A673 (cell line): Measurements from ENCODE around the gene MRI1. TPM values are rescaled to one million over a fixed set of nuclear protein-coding genes. Genes with fewer than 3 reads are reported as not detected.

Experiments used
- BruUV-seq: library from RNA; stranded (reverse); fragments of 400-500 nt; replicated peaks from 2 replicates; lab custom pipeline; 2021; lab: Mats Ljungman, UMichigan
- CTCF ChIA-PET: fragments of 300-600 bp; sonication (Branson Sonifier 250); formaldehyde crosslinking; loops from one replicate; lab custom pipeline; 2022; ENCODE audit warnings: antibody characterized with exemption; lab: Charles Lee
- POLR2A ChIA-PET: fragments of 300-600 bp; sonication (Branson Sonifier 250); formaldehyde crosslinking; loops from one replicate; lab custom pipeline; 2022; ENCODE audit warnings: antibody characterized with exemption; ENCODE audit not compliant: low non-redundant PET; lab: Charles Lee
- DNase-seq: peaks from one replicate; pipeline ENCODE4 v3.0.0-alpha.2; 2015; ENCODE audit warnings: low spot score
- H3K27ac ChIP-seq: fragments of 200-600 bp; sonication (generic); 2 replicates; pipeline ENCODE4 v1.5.1; 2016; ENCODE audit warnings: mixed run types, low read depth, mild to moderate bottlenecking, mixed read lengths, antibody characterized with exemption, low read length; ENCODE audit not compliant: poor library complexity, severe bottlenecking
- H3K27me3 ChIP-seq: fragments of 200-600 bp; sonication (generic); replicated peaks from 2 replicates; pipeline ENCODE4 v1.6.1; 2017; ENCODE audit warnings: mixed run types, low read depth, mild to moderate bottlenecking, mixed read lengths, antibody characterized with exemption, low read length; ENCODE audit not compliant: insufficient read depth, poor library complexity
- H3K36me3 ChIP-seq: fragments of 200-600 bp; sonication (generic); 2 replicates; pipeline ENCODE4 v1.6.1; 2016; ENCODE audit warnings: mixed run types, mild to moderate bottlenecking, mixed read lengths, antibody characterized with exemption, low read length; ENCODE audit not compliant: insufficient read depth, poor library complexity, severe bottlenecking
- H3K4me1 ChIP-seq: fragments of 200-600 bp; sonication (generic); 2 replicates; pipeline ENCODE4 v1.6.1; 2017; ENCODE audit warnings: mixed run types, mild to moderate bottlenecking, mixed read lengths, antibody characterized with exemption, low read length; ENCODE audit not compliant: insufficient read depth, poor library complexity, severe bottlenecking
- H3K4me3 ChIP-seq: fragments of 200-600 bp; sonication (generic); 2 replicates; pipeline ENCODE4 v1.5.1; 2016; ENCODE audit warnings: low read depth, mixed run types, mild to moderate bottlenecking, mixed read lengths, low read length; ENCODE audit not compliant: poor library complexity, severe bottlenecking
- H3K9me3 ChIP-seq: fragments of 200-600 bp; sonication (generic); 2 replicates; pipeline ENCODE4 v1.6.1; 2016; ENCODE audit warnings: mixed run types, low read depth, mild to moderate bottlenecking, mixed read lengths, antibody characterized with exemption, low read length; ENCODE audit not compliant: poor library complexity, severe bottlenecking
- CTCF ChIP-seq: fragments of 300-800, 200-600 bp; sonication (generic); conservative IDR thresholded peaks from 2 replicates; pipeline ENCODE4 v1.5.1; 2017; ENCODE audit warnings: low read depth, mild to moderate bottlenecking, antibody characterized with exemption, low read length, moderate library complexity, mixed read lengths
- EZH2 ChIP-seq: fragments of 200-600 bp; sonication (generic); IDR thresholded peaks from 2 replicates; pipeline ENCODE4 v1.6.1; 2017; ENCODE audit warnings: borderline replicate concordance, low read depth, mild to moderate bottlenecking, mixed read lengths, antibody characterized with exemption, low read length; ENCODE audit not compliant: poor library complexity, severe bottlenecking
- intact Hi-C: fragments of 100-400 bp; cut with micrococcal nuclease; formaldehyde crosslinking; loops from one replicate; pipeline ENCODE4 v1.10.0; 2022; ENCODE audit not compliant: unreplicated experiment
- total RNA-seq: library from RNA; stranded (reverse); gene quantifications from 2 replicates; pipeline ENCODE4 v1.2.3, GENCODE V29; 2021

Gene MRI1
- total RNA-seq, 1 experiment from 2014 or later: 63.8 TPM

- Histone ChIP-seq H3K36me3 (peaks cover 21% of the 10 kb centered on the region), H3K27me3 (no peaks in the 10 kb centered on the region), H3K27ac (no peak overlapping the region), H3K9me3 (no peaks in the 10 kb centered on the region), H3K4me1 (peaks cover 12% of the 10 kb centered on the region), H3K4me3 (no peak overlapping the region)
- TF ChIP-seq CTCF: no peak
- no peak for TF ChIP-seq EZH2
- DNase-seq: no peak
- POLR2A ChIA-PET: interaction anchor here (0.5 kb wide), 1 partner anchor 80 kb away, joined by 4 read pairs; no protein-coding TSS in a partner anchor
- no TSS peak for BruUV-seq
- intact Hi-C loops: no loop called here
- CTCF ChIA-PET: interaction anchor here (2.6 kb wide), 1 partner anchor 80 kb away, joined by 12 read pairs; no protein-coding TSS in a partner anchor
Measured at GRCh38 chr19:13782537-13782936, 18.2 kb downstream of the MRI1 start.

- intact Hi-C loops: no loop called here
- no peaks in the 10 kb centered on the region for H3K27me3 ChIP-seq
- peaks cover 8% of the 10 kb centered on the region for H3K36me3 ChIP-seq
- CTCF ChIA-PET: interaction anchor here (0.6 to 2.6 kb wide), 2 partner anchors 64 to 78 kb away, joined by 4 to 12 read pairs; no protein-coding TSS in a partner anchor
- H3K4me1 ChIP-seq: peaks cover 16% of the 10 kb centered on the region
- TF ChIP-seq CTCF (no peak), EZH2 (no peak)
- H3K4me3 ChIP-seq: no peak overlapping the region
- no TSS peak for BruUV-seq
- no peak overlapping the region for H3K27ac ChIP-seq
- no peaks in the 10 kb centered on the region for H3K9me3 ChIP-seq
- no peak for DNase-seq
- POLR2A ChIA-PET: interaction anchor here (0.5 kb wide), 1 partner anchor 117 kb away, joined by 7 read pairs; no protein-coding TSS in a partner anchor
Measured at GRCh38 chr19:13783565-13784500, 19.5 kb downstream of the MRI1 start.

GRCh38 chr19:13784731-13785452 is 20.6 kb downstream of the MRI1 start:
- H3K4me1 ChIP-seq: peaks cover 16% of the 10 kb centered on the region
- no peaks in the 10 kb centered on the region for H3K27me3 ChIP-seq
- TF ChIP-seq EZH2 (no peak), CTCF (peak; percentile 78)
- H3K9me3 ChIP-seq: no peaks in the 10 kb centered on the region
- no peak overlapping the region for H3K27ac ChIP-seq
- POLR2A ChIA-PET: no interaction called here
- CTCF ChIA-PET: interaction anchor here (0.6 to 2.6 kb wide), 4 partner anchors 13 to 418 kb away, joined by 3 to 12 read pairs (median 4); no protein-coding TSS in a partner anchor
- no peaks in the 10 kb centered on the region for H3K36me3 ChIP-seq
- BruUV-seq: no TSS peak
- peak; percentile 82 for DNase-seq
- no peak overlapping the region for H3K4me3 ChIP-seq
- intact Hi-C loops: loop anchor here (1.0 kb wide), 1 partner anchor 77 kb away; no protein-coding TSS in a partner anchor
